ENCODE measurements around the gene DDC.
A peak's percentile ranks its signal among the peaks of the same experiment; 100 is the strongest.

The DDC gene

DNA sequence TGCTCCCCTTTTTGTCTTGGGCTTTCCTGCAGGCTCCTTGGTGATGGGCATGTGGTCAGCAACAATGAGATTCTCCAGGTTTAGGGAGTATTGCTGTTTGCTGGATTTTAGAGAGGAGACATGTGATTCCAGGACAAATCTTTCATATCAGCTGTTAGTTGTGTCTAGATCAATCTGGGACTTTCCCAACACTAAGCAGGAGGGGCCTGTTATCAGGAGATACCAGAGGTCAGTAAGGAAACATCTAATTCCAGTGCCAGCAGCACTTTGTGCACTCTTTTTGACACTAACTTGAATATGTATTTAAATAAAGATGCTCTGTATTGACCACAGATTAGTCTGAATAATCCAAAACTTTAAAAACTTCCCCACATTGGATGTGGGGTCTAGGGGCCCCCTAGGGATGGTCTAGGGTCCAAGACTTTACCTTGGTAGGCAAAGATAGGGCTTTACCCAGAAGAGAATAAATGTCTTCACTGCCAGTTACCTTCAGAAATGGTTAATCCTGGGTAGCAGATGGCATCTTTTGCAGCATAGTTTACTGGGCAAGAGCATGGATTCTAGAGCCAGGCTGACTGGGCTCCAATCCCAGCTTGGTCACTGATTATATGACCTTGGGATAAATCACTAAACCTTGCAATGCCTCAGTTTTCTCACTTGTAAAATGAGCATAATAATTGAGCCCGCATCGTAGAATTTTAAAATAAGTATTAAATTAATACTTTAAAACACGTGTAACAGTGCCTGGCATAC lies 108.7 kb downstream of the DDC start:
- no peak for DNase-seq (ENCODE audit: low read depth in 2 of 2)

DNA sequence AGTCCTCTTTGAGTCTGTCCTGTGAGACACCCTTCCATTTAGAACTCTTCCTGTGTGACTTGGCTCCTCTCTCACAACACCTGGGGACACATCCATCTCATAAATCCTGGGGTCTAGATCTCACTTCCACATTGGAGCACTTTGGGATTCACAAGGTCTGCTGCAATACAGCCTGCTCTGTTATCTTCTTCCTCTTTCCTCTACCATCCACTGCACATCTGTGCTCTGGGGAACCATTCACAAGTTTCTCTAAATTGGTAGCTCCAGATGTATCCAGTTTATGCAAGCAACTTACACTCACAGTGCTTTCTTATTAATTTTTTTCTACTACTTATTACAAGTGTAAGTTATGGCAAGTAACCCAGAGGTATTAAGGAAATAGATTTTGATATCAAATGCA lies 109.5 kb downstream of the DDC start:
- no peak for DNase-seq (ENCODE audit: low read depth in 2 of 2)

DNA sequence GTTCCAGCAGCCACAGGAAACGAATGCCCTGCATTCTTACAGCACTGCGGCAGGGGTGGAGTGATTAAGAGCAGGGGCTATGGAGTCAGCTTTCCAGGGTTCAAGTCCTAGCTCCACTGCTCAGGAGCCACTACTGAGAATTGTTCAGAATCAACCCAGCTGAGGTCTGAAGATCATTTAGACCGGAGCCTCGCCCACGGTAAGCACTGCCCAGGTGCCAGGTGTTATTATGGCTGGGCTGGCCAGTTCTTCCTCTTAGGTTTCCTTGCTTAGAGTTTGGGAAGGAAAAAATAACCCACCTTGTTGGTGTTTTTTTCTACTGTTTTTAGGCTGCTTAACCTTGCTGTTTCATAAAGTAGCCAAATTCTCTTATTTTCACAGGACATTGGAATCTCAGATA lies 110.2 kb downstream of the DDC start:
- no peak for DNase-seq (ENCODE audit: low read depth in 2 of 2)

DNA sequence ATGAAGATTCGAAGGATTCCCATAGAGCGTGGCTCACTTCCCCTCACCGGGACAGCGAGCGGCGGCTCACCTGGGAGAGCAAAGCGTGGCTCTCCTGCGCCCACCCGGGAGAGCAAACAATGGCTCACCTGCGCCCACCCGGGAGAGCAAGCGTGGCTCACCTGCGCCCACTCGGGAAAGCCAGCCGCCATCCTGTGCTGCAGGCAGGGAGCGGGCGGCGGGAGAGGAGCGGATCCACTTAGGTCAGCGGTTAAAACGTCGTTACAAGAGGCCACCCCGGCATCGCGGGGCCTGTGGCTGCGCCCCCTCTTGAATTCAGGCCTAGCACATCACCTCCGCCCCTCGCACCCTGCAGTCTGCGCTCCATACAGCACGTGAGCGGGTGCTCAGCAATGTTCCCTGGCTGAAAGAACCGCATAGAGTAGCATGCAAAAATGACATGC lies 114.6 kb downstream of the DDC start:
- DNase-seq (ENCODE audit: low read depth in 2 of 2) = no peak

DNA sequence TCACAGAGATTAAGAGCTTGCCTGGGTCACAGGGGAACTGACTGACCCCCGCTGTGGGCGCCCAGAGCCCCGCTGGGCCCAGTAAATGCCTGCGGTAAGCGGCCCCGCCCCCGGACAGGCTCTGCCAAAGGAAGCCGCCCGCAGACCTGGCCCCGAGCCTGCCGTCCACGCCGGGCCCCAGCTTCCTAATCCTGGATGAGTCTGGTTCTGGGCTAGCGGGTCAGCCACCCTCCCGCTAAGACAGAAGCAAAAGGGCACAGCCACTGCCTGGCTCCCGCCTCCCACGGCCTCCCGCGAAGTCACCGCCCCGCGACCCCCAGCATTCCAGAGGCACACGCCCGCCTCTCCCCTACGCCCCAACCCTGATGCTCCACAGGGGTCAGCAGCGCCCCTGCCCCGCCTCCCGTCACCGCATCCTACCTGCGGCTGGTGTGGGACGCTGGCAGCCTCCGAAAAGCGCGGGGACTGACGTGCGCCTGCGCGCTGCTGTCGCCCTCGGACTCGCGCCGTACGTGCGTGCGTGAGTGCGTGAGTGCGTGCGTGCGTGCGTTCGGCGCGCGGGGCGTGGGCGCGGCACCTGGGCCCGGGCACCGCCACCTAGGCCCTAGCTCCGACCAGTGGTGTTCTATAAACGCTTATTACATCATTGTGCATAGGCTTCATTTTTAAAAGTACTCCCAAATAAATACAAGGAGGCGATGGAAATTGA lies 115.2 kb downstream of the DDC start, which contains the start of gene FIGNL1:
TSS of gene FIGNL1 (minus strand) at position 470 of the 709 bp plus-strand sequence. CDS start 3,063 bp downstream, outside the sequence.
- peak in 1 of 2 experiments; percentile 49 for DNase-seq (ENCODE audit: low read depth in 2 of 2)

DNA sequence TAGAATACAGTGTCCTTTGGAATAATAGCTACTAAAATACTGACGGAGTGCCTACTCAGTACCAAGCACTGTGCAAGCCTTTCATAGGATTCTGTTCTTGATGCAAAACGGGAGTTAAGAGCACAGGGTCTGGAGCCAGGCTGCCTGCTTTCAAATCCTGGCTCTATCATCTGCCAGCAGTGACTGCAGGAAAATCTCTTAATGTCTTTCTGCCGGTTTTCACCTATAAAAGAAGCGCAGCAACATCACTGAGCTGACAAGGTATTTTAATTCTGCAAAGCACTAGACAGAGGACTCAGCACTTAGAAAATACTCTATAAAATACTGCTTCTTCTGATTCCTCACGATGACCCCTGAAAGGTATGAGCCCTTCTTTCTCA lies 115.7 kb downstream of the DDC start:
- no peak for DNase-seq (ENCODE audit: low read depth in 2 of 2)

DNA sequence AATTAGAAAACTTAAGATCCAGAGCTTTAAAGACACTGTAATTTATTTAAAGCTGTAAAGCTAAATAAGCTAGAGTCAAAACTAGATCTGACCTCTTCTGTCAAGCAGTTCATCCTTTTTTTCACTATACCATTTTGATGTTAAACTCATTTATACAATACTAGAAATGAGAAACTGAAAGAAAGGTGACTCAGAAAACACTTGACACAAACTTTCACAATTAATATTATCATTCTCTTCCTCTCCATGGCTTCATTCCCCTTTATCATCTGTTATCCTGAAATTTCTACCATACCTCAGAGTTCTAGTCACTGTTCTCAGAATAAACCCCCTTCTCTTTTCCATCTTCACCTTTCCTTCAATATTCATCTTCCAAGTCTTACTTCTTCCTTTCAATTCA lies 116.4 kb downstream of the DDC start:
- DNase-seq (ENCODE audit: low read depth in 2 of 2) = no peak

DNA sequence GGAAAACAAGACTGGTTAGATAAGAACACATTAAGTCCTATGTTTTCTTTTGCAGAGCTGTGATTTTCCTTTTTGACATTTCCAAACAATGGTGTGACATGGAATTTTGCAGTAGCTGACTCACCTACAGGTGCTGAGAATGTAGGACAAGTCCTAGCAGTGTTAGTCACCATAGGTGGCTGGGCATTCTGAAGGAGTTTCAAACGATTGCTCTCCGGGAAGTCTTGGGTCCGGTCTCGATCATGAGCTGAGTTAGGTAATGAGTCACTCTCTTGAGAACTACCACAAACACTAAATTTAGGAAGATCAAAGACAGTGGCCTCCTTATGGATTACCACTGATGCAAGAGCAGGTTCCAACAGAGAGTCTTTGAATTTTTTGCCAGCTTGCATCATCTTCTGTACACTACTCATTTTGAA lies 118.7 kb downstream of the DDC start:
- DNase-seq (ENCODE audit: low read depth in 2 of 2) = peak; percentile 29 to 36

DNA sequence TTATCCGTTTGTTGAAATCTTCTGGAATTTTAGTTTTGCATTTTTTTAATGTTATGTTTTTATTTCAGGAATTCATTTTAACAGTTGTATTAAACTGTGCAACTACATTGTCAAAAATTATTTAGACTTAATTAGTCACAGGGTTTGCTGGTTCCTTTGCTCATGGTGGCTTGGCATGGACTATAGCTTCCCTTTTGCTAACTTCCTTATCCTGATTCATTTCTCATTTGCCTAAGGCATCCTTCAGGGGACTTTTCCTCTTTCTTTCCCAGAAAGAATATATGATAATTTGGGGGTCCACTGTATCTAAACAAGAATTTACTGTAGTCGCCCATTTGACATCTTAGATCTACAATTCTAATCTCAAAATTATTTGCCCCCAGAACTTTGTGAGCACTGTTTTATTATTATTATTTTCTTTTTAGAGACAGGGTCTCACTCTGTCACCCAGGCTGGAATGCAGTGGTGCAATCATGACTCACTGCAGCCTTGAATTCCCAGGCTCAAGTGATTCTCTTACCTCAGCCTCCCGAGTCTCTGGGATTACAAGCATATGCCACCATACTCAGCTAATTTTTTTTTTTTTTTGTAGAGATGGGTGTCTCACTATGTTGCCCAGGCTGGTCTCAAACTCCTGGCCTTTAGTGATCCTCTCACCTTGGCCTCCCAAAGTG lies 128.9 kb downstream of the DDC start:
- DNase-seq (ENCODE audit: low read depth in 2 of 2) = peak in 1 of 2 experiments; percentile 32

DNA sequence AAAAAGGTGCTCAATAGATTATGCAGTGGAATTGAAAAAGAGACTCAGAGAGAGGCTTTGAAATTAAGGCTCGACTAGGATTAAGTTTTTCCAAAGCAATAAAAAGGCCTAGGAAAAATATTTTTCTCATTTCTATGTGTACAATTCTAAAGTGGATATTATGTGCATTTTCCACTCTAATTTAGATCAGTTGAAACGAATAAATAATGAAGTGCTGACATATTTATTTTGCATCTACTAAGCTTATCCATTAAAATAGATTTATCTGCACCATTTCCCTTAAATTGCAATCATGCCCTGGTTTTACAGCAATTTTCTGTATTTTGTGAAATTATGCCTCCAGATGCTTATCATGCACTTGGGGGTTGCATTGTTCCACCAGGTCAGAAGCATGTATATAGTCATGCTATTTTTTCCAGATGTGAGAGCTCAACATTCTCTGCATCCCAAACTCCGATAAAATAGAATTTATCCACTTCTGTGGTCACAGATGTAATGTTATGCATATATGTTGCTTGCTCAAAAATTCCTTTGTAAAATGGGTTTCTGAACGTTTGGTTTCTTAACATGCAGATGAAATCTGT lies 133.4 kb downstream of the DDC start:
- peak; percentile 41 to 47 for DNase-seq (ENCODE audit: low read depth in 2 of 2)

DNA sequence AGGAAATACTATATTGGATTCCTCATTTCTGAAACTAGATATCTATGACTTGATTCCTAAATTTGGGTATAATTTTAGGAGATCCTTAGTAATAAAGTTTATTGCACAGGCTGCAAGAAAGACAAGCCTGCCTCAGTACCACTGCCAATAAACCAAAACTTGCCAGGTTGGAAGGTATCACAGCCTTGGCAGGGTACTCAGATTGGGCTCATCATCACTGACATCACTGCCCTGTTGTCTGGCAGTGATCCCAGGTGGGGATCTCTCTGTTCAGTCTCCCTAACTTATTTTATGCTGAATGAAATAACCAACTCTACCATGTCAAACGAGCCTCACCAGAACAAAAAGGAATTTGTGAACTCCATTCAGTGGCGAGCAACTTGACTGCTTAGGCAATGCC lies 133.9 kb downstream of the DDC start:
- DNase-seq (ENCODE audit: low read depth in 2 of 2) = no peak

DNA sequence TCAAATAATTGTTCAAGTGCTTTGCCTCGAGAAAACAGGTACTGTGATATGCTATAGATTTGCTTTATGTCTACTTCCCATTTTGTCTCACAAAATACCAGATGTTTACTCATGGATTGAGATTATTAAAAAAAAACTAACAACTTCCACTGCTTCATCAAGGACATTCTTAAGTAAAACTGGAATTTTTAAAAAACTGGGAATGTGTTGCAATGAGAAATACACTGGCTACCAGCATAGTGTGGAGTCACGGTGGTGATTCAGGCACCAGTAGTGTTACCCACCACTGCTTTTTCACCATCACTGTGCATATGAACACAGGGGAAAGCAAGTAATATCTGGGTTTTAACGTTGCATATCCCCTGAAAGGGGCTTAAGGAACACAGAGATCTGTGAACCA lies 136.3 kb downstream of the DDC start:
- DNase-seq (ENCODE audit: low read depth in 2 of 2) = no peak

DNA sequence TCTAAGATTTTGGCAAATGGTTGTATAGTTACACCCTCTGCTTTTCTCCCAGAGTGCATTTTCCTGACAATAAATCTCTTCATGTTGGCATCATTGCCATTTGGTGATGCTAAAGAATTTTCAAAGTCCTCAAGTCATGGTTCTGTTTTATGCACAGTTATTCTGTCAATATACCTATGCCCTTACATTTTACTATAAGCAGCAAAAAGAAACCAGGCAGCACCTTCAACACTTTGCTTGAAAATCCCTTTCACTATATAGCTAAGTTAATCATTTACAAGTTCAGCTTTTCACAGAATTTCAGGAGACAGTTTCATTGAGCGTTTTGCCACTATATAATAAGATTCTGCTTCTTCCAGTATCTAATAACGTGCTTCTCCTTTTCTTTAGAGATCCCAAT lies 137.7 kb downstream of the DDC start:
- no peak for DNase-seq (ENCODE audit: low read depth in 2 of 2)

DNA sequence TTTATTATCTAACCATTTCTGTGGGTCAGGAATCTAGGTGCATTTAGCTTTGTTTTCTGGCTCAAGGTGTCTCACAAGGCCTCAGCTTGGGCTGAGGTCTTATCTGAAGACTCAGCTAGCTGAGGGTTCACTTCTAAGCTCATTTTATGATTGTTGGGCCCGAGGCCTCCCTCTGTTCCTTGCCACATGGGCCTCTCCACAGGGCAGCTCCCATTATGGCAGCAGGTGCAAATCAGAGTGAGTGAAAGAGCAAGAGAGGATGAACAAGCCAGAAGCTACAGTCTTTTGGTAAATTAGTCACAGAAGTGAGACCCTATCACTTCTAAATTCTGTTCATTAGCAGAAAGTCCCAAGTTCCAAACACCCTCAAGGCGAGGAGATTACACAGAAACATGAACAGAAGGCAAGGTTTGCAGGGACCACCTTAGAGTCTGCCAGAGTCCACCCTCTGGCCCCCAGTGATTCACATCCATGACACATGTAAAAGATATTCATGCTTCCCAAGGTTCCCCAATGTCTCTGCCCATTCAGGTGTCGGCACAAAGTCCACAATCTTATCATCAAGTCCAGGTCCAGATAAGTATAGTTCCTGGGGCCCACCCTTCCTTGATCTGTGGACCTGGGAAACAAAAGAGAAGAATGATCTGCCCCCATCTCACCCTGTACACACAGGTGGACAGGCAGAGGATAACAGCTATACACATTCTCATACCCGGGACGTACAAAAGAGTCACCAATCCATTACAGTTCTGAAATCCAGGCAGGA lies 138.7 kb downstream of the DDC start:
- no peak for DNase-seq (ENCODE audit: low read depth in 2 of 2)

DNA sequence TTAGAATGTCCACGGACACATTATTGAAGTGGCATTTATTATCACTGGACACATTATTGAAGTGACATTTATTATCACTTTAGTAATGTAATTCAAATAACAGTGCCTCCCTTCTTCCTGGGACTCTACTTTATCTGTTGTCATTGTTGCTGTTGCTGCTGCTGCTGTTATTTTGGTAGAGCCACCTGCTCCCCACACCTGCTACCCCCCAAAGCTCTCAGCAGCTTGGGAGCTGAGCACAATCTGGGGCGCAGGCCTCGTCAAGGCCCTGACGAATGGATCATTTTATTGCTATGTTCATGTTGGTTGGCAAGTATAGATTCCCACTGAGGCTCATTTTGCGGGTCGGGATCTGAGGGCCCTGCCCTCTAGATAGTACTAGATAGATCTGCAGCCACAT lies 139.9 kb downstream of the DDC start:
- no peak for DNase-seq (ENCODE audit: low read depth in 2 of 2)

DNA sequence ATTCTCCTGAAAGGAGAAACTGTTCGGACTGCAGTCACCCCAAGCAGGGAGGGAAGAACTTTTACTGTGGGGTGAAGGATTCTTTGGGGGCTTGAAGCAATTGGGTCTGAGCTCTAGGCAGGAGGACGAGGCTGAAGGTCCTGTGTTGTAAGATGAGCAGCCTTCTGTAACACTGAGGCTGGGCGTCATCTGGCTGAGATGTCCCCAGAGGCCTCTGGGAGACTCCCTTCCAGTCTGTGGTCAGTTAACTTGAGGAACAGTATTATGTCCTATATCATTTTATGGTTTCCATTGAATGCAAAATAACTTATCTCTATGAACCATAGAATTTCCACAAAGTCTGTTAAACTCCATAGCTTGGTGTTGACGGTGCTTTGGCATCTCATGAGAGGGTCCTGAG lies 141.3 kb downstream of the DDC start:
- no peak for DNase-seq (ENCODE audit: low read depth in 2 of 2)

DNA sequence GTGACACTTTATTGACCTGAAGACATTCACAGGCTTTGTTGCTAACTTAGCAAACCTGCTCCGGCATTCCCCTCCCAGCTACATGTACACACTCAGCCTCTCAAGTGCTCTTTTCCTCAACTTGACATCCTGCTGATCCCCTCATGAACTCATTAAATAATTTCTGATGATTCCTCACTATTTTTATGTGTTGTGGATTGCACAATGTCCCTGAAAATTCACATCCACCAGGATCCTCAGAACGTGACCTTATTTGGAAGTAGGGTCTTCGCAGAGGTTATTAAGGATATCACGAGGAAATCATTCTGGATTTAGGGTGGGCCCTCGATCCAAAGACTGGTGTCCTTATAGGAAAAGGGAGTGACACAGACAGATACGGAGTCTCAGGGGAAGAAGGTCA lies 142.3 kb downstream of the DDC start:
- no peak for DNase-seq (ENCODE audit: low read depth in 2 of 2)

DNA sequence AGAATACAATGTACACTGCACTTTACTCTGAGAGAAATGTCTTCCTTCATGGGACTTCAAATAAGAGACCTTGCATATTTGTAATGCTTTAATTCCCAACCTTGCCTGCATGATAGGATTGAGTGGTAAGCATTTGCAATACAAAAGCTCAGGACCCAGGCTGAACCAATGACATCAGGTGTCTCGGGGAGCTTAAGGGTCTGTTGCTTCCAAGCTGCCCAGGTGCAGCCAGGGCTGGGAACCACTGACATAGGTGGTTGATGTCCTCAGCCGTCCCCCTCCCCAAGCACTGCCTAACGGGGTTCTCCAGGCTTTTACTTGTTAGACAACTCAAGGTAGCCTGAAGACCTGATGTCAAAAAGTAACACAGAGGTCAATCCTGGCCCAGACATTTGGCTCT lies 144.2 kb downstream of the DDC start:
- no peak for DNase-seq (ENCODE audit: low read depth in 2 of 2)

DNA sequence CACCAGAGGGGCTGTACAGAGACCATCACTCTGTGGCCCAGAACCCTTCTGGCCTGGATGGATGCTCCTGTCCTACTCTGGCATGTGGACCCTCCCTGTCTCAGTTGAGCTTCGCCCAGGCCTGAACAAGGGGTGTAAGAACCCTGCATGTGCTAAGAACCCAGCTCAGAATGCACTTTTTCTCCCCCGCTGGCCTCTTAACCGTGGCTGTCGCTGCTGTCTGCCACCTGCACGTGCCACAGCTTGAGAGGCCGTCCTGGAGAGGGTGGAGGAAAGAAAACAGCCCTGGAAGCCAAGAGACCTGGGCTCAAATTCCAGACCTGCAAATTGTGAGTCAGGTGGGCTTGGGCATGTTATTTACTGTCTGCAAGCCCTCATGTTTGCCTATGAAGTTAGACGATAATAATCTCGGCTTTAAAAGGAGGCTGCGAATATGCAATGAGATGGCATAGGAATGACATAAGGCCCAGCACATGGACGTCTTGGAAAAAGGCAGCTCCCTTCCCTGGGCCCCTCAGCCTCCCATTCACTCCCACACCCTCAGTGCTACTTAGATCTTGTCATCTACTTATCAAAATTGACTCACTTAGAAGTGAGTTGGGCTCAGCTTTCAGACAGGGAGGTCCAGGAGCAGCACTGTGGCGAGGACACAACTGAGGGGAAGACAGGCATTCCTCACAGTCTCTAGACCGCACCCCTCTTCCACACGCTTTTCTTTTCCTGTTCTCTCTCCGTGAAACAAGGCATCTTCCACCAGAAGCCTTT lies 146.5 kb downstream of the DDC start:
- DNase-seq (ENCODE audit: low read depth in 2 of 2) = no peak

DNA sequence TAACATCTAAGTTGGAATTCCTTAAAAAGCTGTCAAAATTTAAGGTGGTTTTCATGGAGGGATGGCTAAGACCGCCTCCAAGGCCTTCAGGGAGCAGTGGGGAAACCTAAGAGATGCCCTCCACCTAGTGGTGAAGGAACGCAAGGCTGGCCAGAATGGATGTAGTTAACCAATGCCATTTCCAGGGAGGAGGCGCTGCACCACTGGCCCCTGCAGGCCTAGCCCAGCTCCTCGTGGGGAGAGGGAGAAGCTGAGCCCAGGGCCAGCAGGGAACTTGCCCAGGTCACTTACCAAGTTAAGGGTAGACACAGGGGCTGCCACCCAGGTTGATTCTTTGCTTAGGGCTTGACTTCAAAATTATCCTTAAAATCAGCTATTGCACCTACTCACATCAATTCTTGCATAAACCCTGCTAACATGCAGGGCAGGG lies 147.1 kb downstream of the DDC start:
- DNase-seq (ENCODE audit: low read depth in 2 of 2) = peak; percentile 34 to 36

Measured in fibroblast of skin of left quadriceps (primary cell).